ENCODE measurements around the gene POLR3G. TPM values are rescaled to one million over a fixed set of nuclear protein-coding genes. Genes with fewer than 3 reads are reported as not detected.

Gene POLR3G
- total and polyA plus RNA-seq, 2 experiments from 2014 or later, result 0.95 to 1.6 TPM

DNA sequence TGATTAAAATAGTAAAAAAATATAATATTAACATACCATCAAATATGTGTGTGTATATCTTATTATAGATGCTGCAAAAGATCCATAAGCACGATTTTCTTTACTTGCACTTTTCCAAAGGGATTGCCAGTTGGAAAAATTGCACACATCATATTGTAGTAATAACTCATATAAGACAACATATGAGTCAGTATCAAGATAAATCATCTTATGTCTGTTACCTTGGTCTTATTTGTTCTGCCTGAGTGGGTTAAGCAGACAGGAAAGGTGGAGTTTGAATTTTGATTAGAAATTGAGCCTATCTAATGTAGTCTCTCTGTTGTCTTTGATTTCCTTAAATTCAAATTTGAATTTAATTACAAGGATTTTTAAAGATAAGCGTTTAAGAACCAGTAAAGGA lies 30.1 kb downstream of the POLR3G start:
- TF ChIP-seq, protein P1, sequence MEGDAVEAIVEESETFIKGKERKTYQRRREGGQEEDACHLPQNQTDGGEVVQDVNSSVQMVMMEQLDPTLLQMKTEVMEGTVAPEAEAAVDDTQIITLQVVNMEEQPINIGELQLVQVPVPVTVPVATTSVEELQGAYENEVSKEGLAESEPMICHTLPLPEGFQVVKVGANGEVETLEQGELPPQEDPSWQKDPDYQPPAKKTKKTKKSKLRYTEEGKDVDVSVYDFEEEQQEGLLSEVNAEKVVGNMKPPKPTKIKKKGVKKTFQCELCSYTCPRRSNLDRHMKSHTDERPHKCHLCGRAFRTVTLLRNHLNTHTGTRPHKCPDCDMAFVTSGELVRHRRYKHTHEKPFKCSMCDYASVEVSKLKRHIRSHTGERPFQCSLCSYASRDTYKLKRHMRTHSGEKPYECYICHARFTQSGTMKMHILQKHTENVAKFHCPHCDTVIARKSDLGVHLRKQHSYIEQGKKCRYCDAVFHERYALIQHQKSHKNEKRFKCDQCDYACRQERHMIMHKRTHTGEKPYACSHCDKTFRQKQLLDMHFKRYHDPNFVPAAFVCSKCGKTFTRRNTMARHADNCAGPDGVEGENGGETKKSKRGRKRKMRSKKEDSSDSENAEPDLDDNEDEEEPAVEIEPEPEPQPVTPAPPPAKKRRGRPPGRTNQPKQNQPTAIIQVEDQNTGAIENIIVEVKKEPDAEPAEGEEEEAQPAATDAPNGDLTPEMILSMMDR (IDR thresholded peaks at IDR 0.05; ENCODE audit: low read depth, low read length), result no peak
- no peaks in the 10 kb centered on the region for H3K36me3 ChIP-seq
- H3K4me3 ChIP-seq, result no peak overlapping the region
- no peaks in the 10 kb centered on the region for H3K9me3 ChIP-seq (ENCODE audit: low read depth)
- no peak overlapping the region for H3K27ac ChIP-seq
- DNase-seq (ENCODE audit: low read depth in 1 of 2, low spot score in 1 of 2), result no peak
- H3K27me3 ChIP-seq, result no peaks in the 10 kb centered on the region
- H3K4me1 ChIP-seq (ENCODE audit: low read depth), result no peaks in the 10 kb centered on the region

DNA sequence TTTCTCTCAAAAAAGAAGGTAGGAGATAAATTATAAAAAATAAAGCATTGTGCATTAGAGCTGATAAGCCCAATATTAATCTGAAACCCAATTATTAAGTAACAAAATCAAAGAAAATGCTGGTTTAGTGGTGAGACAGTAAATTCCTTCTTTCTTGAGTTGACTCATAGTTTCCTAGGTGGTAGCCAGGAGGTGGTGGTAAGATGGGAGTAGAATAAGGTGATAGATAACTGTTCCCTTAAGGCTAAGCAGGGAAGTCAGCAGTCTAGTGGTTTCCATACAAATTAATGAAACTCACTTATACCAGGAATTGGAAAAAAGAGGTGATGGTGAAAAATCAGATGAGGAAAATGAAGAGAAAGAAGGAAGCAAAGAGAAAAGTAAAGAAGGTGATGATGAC lies 31.6 kb downstream of the POLR3G start:
- no peaks in the 10 kb centered on the region for H3K27me3 ChIP-seq
- DNase-seq (ENCODE audit: low read depth in 1 of 2, low spot score in 1 of 2), result peak in 1 of 2 donors; percentile 9
- H3K36me3 ChIP-seq, result no peaks in the 10 kb centered on the region
- H3K4me1 ChIP-seq (ENCODE audit: low read depth), result no peaks in the 10 kb centered on the region
- H3K27ac ChIP-seq, result no peak overlapping the region
- H3K9me3 ChIP-seq (ENCODE audit: low read depth), result no peaks in the 10 kb centered on the region
- H3K4me3 ChIP-seq, result no peak overlapping the region
- TF ChIP-seq, protein P1 (IDR thresholded peaks at IDR 0.05; ENCODE audit: low read depth, low read length), result no peak

DNA sequence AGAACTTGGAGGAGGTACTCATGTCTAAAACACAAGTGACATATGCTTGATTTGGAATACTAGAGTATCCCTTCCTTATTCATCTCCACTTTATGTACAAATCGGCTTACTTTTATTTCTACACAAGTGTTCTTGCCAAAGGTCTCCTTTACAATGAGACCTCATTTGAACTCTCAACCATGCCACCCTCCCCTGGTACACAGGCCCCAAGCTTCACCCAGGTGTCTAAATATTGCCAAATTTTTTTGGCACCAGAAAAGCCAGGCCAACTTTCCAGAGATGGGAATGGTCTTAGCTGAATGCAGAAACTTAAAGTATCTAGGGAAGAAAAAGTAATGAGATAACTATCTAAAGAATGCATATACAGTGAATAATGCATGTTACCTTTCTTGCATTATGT lies 35.8 kb downstream of the POLR3G start:
- DNase-seq (ENCODE audit: low read depth in 1 of 2, low spot score in 1 of 2), result no peak
- Histone ChIP-seq H3K27ac (no peak overlapping the region), H3K4me3 (no peak overlapping the region), H3K36me3 (no peaks in the 10 kb centered on the region), H3K4me1 (ENCODE audit: low read depth) (peaks cover 8% of the 10 kb centered on the region), H3K9me3 (ENCODE audit: low read depth) (no peaks in the 10 kb centered on the region), H3K27me3 (no peaks in the 10 kb centered on the region)
- TF ChIP-seq, protein P1 (IDR thresholded peaks at IDR 0.05; ENCODE audit: low read depth, low read length), result no peak

DNA sequence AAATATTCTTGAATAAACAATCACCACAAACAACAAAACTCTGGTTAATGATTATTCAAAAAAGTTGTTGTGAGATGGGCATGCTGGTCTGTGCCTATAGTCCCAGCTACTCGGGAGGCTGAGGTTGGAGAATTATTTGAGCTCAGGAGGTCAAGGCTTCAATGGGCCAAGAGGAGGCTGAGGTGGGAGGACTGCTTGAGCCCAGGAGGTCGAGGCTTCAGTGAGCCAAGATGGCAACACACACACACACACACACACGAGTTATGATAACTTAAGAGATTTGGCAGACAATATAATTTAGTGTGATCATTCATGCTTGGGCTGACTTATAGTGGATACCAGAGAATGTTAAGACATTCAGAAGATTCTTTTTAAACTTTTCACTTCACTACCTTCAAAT lies 39.9 kb downstream of the POLR3G start:
- Histone ChIP-seq H3K27ac (no peak overlapping the region), H3K36me3 (peaks cover 12% of the 10 kb centered on the region), H3K4me3 (no peak overlapping the region), H3K9me3 (ENCODE audit: low read depth) (no peaks in the 10 kb centered on the region), H3K4me1 (ENCODE audit: low read depth) (peaks cover 8% of the 10 kb centered on the region), H3K27me3 (no peaks in the 10 kb centered on the region)
- no peak for DNase-seq (ENCODE audit: low read depth in 1 of 2, low spot score in 1 of 2)
- TF ChIP-seq, protein P1 (IDR thresholded peaks at IDR 0.05; ENCODE audit: low read depth, low read length), result no peak

DNA sequence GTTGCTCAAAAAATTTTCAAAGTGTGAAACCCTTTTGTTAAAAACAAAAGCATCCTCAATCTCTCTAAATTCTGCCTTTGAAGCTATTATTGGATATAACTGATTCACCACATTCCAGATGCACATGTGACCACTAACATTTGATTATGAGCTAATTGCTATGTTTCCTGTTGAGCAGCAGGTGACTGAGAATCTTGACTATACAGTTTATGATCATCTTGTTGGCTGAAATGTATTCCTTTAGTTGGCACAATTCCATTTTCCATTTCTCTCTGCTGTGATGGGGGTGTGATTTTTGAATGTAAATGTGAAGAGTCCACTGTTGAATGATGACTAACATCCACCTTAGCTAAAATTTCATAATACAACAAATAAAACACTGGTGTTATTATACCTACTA lies 44.0 kb downstream of the POLR3G start:
- no peak overlapping the region for H3K27ac ChIP-seq
- peaks cover 6% of the 10 kb centered on the region for H3K4me1 ChIP-seq (ENCODE audit: low read depth)
- H3K27me3 ChIP-seq, result no peaks in the 10 kb centered on the region
- no peak overlapping the region for H3K4me3 ChIP-seq
- DNase-seq (ENCODE audit: low read depth in 1 of 2, low spot score in 1 of 2), result no peak
- H3K9me3 ChIP-seq (ENCODE audit: low read depth), result no peaks in the 10 kb centered on the region
- peaks cover 35% of the 10 kb centered on the region for H3K36me3 ChIP-seq
- TF ChIP-seq, protein P1 (IDR thresholded peaks at IDR 0.05; ENCODE audit: low read depth, low read length), result no peak

DNA sequence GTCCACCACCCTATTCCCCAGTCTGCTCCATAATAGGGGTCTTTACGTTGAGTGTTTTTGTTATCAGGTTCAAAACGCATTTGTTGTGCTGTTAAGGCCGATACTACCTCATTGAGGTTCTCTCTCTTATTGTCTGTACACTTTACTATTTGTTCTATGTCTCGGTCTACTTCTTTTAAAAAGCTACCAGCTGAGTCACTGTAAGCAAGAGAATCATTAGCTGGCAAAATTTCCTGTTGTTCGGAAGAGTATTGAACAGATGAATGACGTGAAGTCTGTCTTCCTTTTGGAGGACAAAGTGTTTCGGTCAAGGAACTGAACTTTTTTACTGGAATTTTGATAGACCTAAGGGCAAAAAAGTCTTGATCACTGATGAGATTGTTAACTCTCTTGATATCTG lies 44.4 kb downstream of the POLR3G start:
- no peak overlapping the region for H3K4me3 ChIP-seq
- no peaks in the 10 kb centered on the region for H3K27me3 ChIP-seq
- no peaks in the 10 kb centered on the region for H3K9me3 ChIP-seq (ENCODE audit: low read depth)
- peaks cover 2% of the 10 kb centered on the region for H3K4me1 ChIP-seq (ENCODE audit: low read depth)
- H3K36me3 ChIP-seq, result peaks cover 39% of the 10 kb centered on the region
- H3K27ac ChIP-seq, result peak overlapping the region; percentile 18
- TF ChIP-seq, protein P1 (IDR thresholded peaks at IDR 0.05; ENCODE audit: low read depth, low read length), result no peak
- no peak for DNase-seq (ENCODE audit: low read depth in 1 of 2, low spot score in 1 of 2)
